GM19023 (cell line): ENCODE data around the gene CENPC.
A peak's percentile ranks its signal among the peaks of the same experiment; 100 is the strongest.
"Not testable (repeated sequence)": the region's sequence is repeated elsewhere in the genome, so short reads cannot be mapped to it uniquely, and the experiment has no call there.

Experiments
- ATAC-seq: cut with Tn5 transposase; IDR thresholded peaks from one replicate; pipeline ENCODE4 v1.9.1; 2021; ENCODE audit warnings: mild to moderate bottlenecking, moderate library complexity; ENCODE audit not compliant: unreplicated experiment

The CENPC gene

GRCh38 chr4:67545199-67546003, at the start of gene CENPC:
Gene CENPC (minus strand): TSS chr4:67545503. CDS start chr4:67545355, 148 bp downstream.
- ATAC-seq: peak; percentile 97

- no peak for ATAC-seq
Measured at GRCh38 chr4:67593741-67594175, 48.5 kb upstream of the CENPC start.

- ATAC-seq: no peak
Measured at GRCh38 chr4:67587156-67587555, 41.9 kb upstream of the CENPC start.

- ATAC-seq: no peak
Measured at GRCh38 chr4:67584496-67584895, 39.2 kb upstream of the CENPC start.

- ATAC-seq: no peak
Measured at GRCh38 chr4:67581913-67582312, 36.6 kb upstream of the CENPC start.

GRCh38 chr4:67581208-67581857, 36.0 kb upstream of the CENPC start:
- peak; percentile 59 for ATAC-seq

GRCh38 chr4:67580577-67580976, 35.3 kb upstream of the CENPC start:
- peak; percentile 41 for ATAC-seq

GRCh38 chr4:67576538-67576937, 31.2 kb upstream of the CENPC start:
- peak; percentile 30 for ATAC-seq

GRCh38 chr4:67576059-67576466, 30.8 kb upstream of the CENPC start:
- no peak for ATAC-seq

GRCh38 chr4:67575232-67576058, 30.1 kb upstream of the CENPC start:
- ATAC-seq: peak; percentile 95

- no peak for ATAC-seq
Measured at GRCh38 chr4:67573193-67573592, 27.9 kb upstream of the CENPC start.

- no peak for ATAC-seq
Measured at GRCh38 chr4:67571975-67572374, 26.7 kb upstream of the CENPC start.

- ATAC-seq: no peak
Measured at GRCh38 chr4:67570537-67570936, 25.2 kb upstream of the CENPC start.

GRCh38 chr4:67568820-67569219, 23.5 kb upstream of the CENPC start:
- ATAC-seq: no peak

GRCh38 chr4:67566335-67566734, 21.0 kb upstream of the CENPC start:
- ATAC-seq: no peak

- no peak for ATAC-seq
Measured at GRCh38 chr4:67565284-67565683, 20.0 kb upstream of the CENPC start.

GRCh38 chr4:67558493-67558892, 13.2 kb upstream of the CENPC start, which contains the start of gene STAP1:
Gene STAP1 (plus strand): TSS chr4:67558727. CDS start chr4:67558810, 83 bp downstream.
- peak; percentile 57 for ATAC-seq

GRCh38 chr4:67556436-67556835, 11.1 kb upstream of the CENPC start:
- ATAC-seq: no peak

GRCh38 chr4:67555447-67555846, 10.1 kb upstream of the CENPC start:
- no peak for ATAC-seq

- no peak for ATAC-seq
Measured at GRCh38 chr4:67554096-67554495, 8.8 kb upstream of the CENPC start.

- ATAC-seq: not testable (repeated sequence)
Measured at GRCh38 chr4:67552146-67552792, 7.0 kb upstream of the CENPC start.
